NB4 (cell line): Measurements from ENCODE around the gene STOML1.

ENCODE experiments used
- CTCF ChIP-seq: IDR thresholded peaks from one replicate; pipeline ENCODE4 v1.5.1; 2012; ENCODE audit warnings: low read depth, low read length
- MAX ChIP-seq: IDR thresholded peaks from 2 replicates; pipeline ENCODE4 v1.6.1; 2011; ENCODE audit warnings: low read depth, low read length
- MYC ChIP-seq: IDR thresholded peaks from 2 replicates; pipeline ENCODE4 v1.6.1; 2011; ENCODE audit warnings: low read depth, low read length
- POLR2A ChIP-seq: IDR thresholded peaks from 2 replicates; pipeline ENCODE4 v1.6.1; 2011; ENCODE audit warnings: mild to moderate bottlenecking; ENCODE audit not compliant: insufficient read length; ENCODE audit errors: extremely low read depth

GRCh38 chr15:73946795-73947370 lies 45.2 kb downstream of the STOML1 start:
- no peak for TF ChIP-seq CTCF
- no peak for TF ChIP-seq POLR2A
- no peak for TF ChIP-seq MAX
- TF ChIP-seq MYC, result no peak
